Lower leg skin (tissue), 4 donors: Measurements from ENCODE around the gene SCUBE3. TPM values are rescaled to one million over a fixed set of nuclear protein-coding genes. Genes with fewer than 3 reads are reported as not detected.

Experiments used
- DNase-seq, 2 donors: peaks; one replicate each; pipeline ENCODE4 v3.0.0-alpha.2; 2019; ENCODE audit warnings: low spot score in 2 of 2
- H3K4me3 ChIP-seq: fragments of 200-600 bp; sonication (generic); 2 replicates; pipeline ENCODE4 v1.5.1; 2017; ENCODE audit warnings: mild to moderate bottlenecking, low read depth; ENCODE audit not compliant: poor library complexity, severe bottlenecking
- POLR2A ChIP-seq, 2 donors: fragments of 450-650 bp; IDR thresholded peaks; one replicate each; pipeline ENCODE4 v1.6.1; 2016 to 2017; ENCODE audit warnings: antibody characterized with exemption in 2 of 2, mild to moderate bottlenecking in 1 of 2, moderate library complexity in 1 of 2
- WGBS, 2 donors: methylation state at CpG; one replicate each; pipeline ENCODE4 v1.1.5; 2018; 5-methylcytosine and 5-hydroxymethylcytosine counted together
- intact Hi-C: fragments of 100-400 bp; cut with DNase I; formaldehyde crosslinking; loops from one replicate; pipeline ENCODE4 v1.15.0; 2023; ENCODE audit warnings: low total_unique reads
- total RNA-seq, 4 donors: library from RNA; depleted of rRNA; stranded (reverse); fragments of >200 nt; gene quantifications; one replicate each; pipeline ENCODE4 v1.1.0, GENCODE V29; 2016
- TF ChIP-seq, protein P1 (sequence below), 3 donors: fragments of 450-650 bp; IDR thresholded peaks; one replicate each; pipeline ENCODE4 v1.5.1; 2016; ENCODE audit warnings: antibody characterized with exemption in 3 of 3, mild to moderate bottlenecking in 3 of 3, moderate library complexity in 2 of 3

Gene SCUBE3
- total RNA-seq, 4 donors from 2014 or later: 0.13 to 0.91 (median 0.39) TPM; not detected in 1

GRCh38 chr6:35242906-35243305 is 29.1 kb downstream of the SCUBE3 start:
- DNase-seq: no peak
- intact Hi-C loops: loop anchor here (10.0 kb wide), 2 partner anchors 98 to 258 kb away; partner anchors contain the start of gene TCP11
- TF ChIP-seq, protein P1, sequence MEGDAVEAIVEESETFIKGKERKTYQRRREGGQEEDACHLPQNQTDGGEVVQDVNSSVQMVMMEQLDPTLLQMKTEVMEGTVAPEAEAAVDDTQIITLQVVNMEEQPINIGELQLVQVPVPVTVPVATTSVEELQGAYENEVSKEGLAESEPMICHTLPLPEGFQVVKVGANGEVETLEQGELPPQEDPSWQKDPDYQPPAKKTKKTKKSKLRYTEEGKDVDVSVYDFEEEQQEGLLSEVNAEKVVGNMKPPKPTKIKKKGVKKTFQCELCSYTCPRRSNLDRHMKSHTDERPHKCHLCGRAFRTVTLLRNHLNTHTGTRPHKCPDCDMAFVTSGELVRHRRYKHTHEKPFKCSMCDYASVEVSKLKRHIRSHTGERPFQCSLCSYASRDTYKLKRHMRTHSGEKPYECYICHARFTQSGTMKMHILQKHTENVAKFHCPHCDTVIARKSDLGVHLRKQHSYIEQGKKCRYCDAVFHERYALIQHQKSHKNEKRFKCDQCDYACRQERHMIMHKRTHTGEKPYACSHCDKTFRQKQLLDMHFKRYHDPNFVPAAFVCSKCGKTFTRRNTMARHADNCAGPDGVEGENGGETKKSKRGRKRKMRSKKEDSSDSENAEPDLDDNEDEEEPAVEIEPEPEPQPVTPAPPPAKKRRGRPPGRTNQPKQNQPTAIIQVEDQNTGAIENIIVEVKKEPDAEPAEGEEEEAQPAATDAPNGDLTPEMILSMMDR (IDR thresholded peaks at IDR 0.05): no peak
- TF ChIP-seq POLR2A (IDR thresholded peaks at IDR 0.05): no peak
- no peak overlapping the region for H3K4me3 ChIP-seq
- WGBS, 2 donors: 94 to 95% methylated on average over 13 of the region's 13 CpGs

DNA sequence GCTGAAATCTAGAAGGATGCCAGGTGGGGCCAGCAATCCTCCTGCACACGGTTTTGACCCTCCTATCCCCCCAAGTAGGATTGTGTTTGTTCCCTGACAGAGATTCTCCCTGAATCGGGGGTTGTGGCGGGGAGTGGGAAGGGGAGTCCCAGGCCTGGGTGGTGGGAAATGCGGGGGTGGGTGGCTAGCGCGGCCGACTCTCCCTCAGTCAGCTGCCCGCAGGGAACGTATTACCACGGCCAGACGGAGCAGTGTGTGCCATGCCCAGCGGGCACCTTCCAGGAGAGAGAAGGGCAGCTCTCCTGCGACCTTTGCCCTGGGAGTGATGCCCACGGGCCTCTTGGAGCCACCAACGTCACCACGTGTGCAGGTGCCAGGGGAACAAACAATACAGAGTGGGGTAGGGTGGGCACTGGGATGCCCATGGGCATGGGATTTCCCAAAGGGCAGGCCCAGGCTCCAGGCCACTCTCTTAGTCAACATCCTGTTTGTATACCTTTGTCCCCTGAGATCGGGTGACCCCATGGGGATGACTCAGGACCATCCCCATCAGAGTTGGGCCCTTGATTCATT is 29.7 kb downstream of the SCUBE3 start:
- TF ChIP-seq, protein P1 (IDR thresholded peaks at IDR 0.05): no peak
- no peak for TF ChIP-seq POLR2A (IDR thresholded peaks at IDR 0.05)
- no peak overlapping the region for H3K4me3 ChIP-seq
- DNase-seq: peak in 1 of 2 donors; percentile 67
- 83 to 85% methylated on average over 16 of the region's 17 CpGs for WGBS, 2 donors
- intact Hi-C loops: loop anchor here (10.0 kb wide), 2 partner anchors 99 to 259 kb away; partner anchors contain the start of gene TCP11

GRCh38 chr6:35244551-35244950 is 30.8 kb downstream of the SCUBE3 start:
- DNase-seq: peak in 1 of 2 donors; percentile 53
- H3K4me3 ChIP-seq: no peak overlapping the region
- WGBS, 2 donors: 97 to 99% methylated on average over 7 of the region's 7 CpGs
- TF ChIP-seq POLR2A (IDR thresholded peaks at IDR 0.05): no peak
- TF ChIP-seq, protein P1 (IDR thresholded peaks at IDR 0.05): no peak
- intact Hi-C loops: loop anchor here (10.0 kb wide), 2 partner anchors 100 to 260 kb away; partner anchors contain the start of gene TCP11

DNA sequence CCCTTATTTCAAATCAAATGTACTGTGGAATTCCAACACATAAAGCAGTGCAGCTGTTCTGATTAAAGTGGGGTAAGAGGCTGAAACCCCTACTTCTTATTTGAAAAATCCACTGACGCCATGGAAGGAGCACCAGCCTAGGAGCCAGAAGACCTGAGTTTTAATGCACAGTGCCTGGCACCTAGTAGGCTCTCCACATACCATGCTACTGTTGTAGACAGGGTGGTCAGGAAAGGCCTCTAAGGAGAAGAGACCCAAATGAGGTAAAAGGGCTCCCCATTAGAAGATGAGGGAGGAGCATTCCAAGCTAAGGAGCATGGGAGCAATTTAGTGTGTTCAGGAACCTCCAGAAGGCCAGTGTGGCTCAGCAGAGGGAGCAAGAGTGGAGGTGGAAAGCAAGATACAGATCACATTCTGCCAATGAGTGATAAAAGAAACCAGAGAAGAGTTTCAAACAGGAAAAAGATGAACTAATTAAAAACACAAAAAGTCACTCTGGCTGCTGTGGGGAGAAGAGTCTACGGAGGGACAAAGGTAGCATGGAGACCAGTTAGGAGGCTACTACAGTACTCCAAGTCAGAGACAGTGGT is 34.0 kb downstream of the SCUBE3 start:
- no peak overlapping the region for H3K4me3 ChIP-seq
- peak in 1 of 2 donors; percentile 29 for DNase-seq
- intact Hi-C loops: loop anchor here (10.0 kb wide), 2 partner anchors 103 to 263 kb away; partner anchors contain the start of gene TCP11
- WGBS, 2 donors: 87 to 94% methylated on average over 2 of the region's 2 CpGs
- TF ChIP-seq POLR2A (IDR thresholded peaks at IDR 0.05): no peak
- TF ChIP-seq, protein P1 (IDR thresholded peaks at IDR 0.05): no peak

GRCh38 chr6:35248300-35248699 is 34.5 kb downstream of the SCUBE3 start:
- H3K4me3 ChIP-seq: no peak overlapping the region
- TF ChIP-seq, protein P1 (IDR thresholded peaks at IDR 0.05): no peak
- DNase-seq: no peak
- intact Hi-C loops: loop anchor here (10.0 kb wide), 2 partner anchors 103 to 263 kb away; partner anchors contain the start of gene TCP11
- 55 to 60% methylated on average over 3 of the region's 3 CpGs for WGBS, 2 donors
